Vagina (tissue), 2 donors: ENCODE data around the gene PTPN14. TPM values are rescaled to one million over a fixed set of nuclear protein-coding genes. Genes with fewer than 3 reads are reported as not detected.

Source experiments
- DNase-seq, 2 donors: peaks; one replicate each; pipeline ENCODE4 v3.0.0-alpha.2; 2017; ENCODE audit errors: extremely low spot score in 2 of 2
- H3K27ac ChIP-seq: fragments of 200-600 bp; sonication (generic); one replicate; pipeline ENCODE4 v1.5.1; 2019
- H3K27me3 ChIP-seq: fragments of 200-600 bp; sonication (generic); one replicate; pipeline ENCODE4 v1.5.1; 2019
- H3K36me3 ChIP-seq, 2 donors: fragments of 200-600 bp; sonication (generic); one replicate each; pipeline ENCODE4 v1.5.1; 2017 to 2019
- H3K4me1 ChIP-seq: fragments of 200-600 bp; sonication (generic); one replicate; pipeline ENCODE4 v1.5.1; 2019
- H3K4me3 ChIP-seq, 2 donors: fragments of 200-600 bp; sonication (generic); 1 replicate in 1 of 2; 2 replicates in 1 of 2; pipeline ENCODE4 v1.5.1; 2016 to 2019
- H3K9me3 ChIP-seq: fragments of 200-600 bp; sonication (generic); one replicate; pipeline ENCODE4 v1.5.1; 2019
- CTCF ChIP-seq, 3 experiments: fragments of 450-650 bp in 2 of 3; fragments of 200-600 bp in 1 of 3; sonication (generic) in 1 of 3; IDR thresholded peaks; one replicate each; pipeline ENCODE4 v1.5.1; 2017 to 2019; ENCODE audit warnings: antibody characterized with exemption in 3 of 3, mild to moderate bottlenecking in 2 of 3, moderate library complexity in 2 of 3
- POLR2A ChIP-seq, 2 donors: fragments of 450-650 bp; IDR thresholded peaks; one replicate each; pipeline ENCODE4 v1.6.1; 2017; ENCODE audit warnings: antibody characterized with exemption in 2 of 2, mild to moderate bottlenecking in 2 of 2, moderate library complexity in 2 of 2
- POLR2AphosphoS5 ChIP-seq, 2 donors: sonication (generic); formaldehyde crosslinking; IDR thresholded peaks; one replicate each; pipeline ENCODE4 v1.9.0; 2017; ENCODE audit warnings: antibody characterized with exemption in 2 of 2, mild to moderate bottlenecking in 2 of 2, low read depth in 1 of 2; ENCODE audit not compliant: insufficient read depth in 1 of 2
- intact Hi-C: fragments of 100-400 bp; cut with DNase I; formaldehyde crosslinking; loops from one replicate; pipeline ENCODE4 v1.15.1; 2023
- total RNA-seq: library from RNA; depleted of rRNA; stranded (reverse); fragments of >200 nt; gene quantifications from one replicate; pipeline ENCODE4 v1.2.3, GENCODE V29; 2016

Gene PTPN14
- total RNA-seq, 1 donor from 2014 or later: 24.3 TPM

- no peak for DNase-seq
- H3K27me3 ChIP-seq: no peaks in the 10 kb centered on the region
- no peak overlapping the region for H3K4me3 ChIP-seq
- no peaks in the 10 kb centered on the region for H3K36me3 ChIP-seq
- intact Hi-C loops: no loop called here
- TF ChIP-seq POLR2A (IDR thresholded peaks at IDR 0.05): no peak
- no peak for TF ChIP-seq POLR2AphosphoS5 (IDR thresholded peaks at IDR 0.05; ENCODE audit: insufficient read depth in 1 of 2, low read depth in 1 of 2)
- TF ChIP-seq CTCF (IDR thresholded peaks at IDR 0.05): no peak
- no peak overlapping the region for H3K27ac ChIP-seq
- H3K9me3 ChIP-seq: no peaks in the 10 kb centered on the region
- peaks cover 39% of the 10 kb centered on the region for H3K4me1 ChIP-seq
Observed at GRCh38 chr1:214542275-214543199, 8.9 kb downstream of the PTPN14 start.

- H3K27ac ChIP-seq: no peak overlapping the region
- no peaks in the 10 kb centered on the region for H3K36me3 ChIP-seq
- H3K4me1 ChIP-seq: peaks cover 38% of the 10 kb centered on the region
- H3K9me3 ChIP-seq: no peaks in the 10 kb centered on the region
- H3K4me3 ChIP-seq: no peak overlapping the region
- no peak for TF ChIP-seq POLR2A (IDR thresholded peaks at IDR 0.05)
- no peak for TF ChIP-seq CTCF (IDR thresholded peaks at IDR 0.05)
- TF ChIP-seq POLR2AphosphoS5 (IDR thresholded peaks at IDR 0.05; ENCODE audit: insufficient read depth in 1 of 2, low read depth in 1 of 2): no peak
- intact Hi-C loops: no loop called here
- no peaks in the 10 kb centered on the region for H3K27me3 ChIP-seq
- DNase-seq: no peak
Observed at GRCh38 chr1:214541693-214542092, 9.7 kb downstream of the PTPN14 start.

GRCh38 chr1:214541206-214541605, 10.2 kb downstream of the PTPN14 start:
- no peak for TF ChIP-seq POLR2A (IDR thresholded peaks at IDR 0.05)
- no peak for TF ChIP-seq POLR2AphosphoS5 (IDR thresholded peaks at IDR 0.05; ENCODE audit: insufficient read depth in 1 of 2, low read depth in 1 of 2)
- no peak for TF ChIP-seq CTCF (IDR thresholded peaks at IDR 0.05)
- H3K4me1 ChIP-seq: peaks cover 38% of the 10 kb centered on the region
- no peaks in the 10 kb centered on the region for H3K36me3 ChIP-seq
- H3K9me3 ChIP-seq: no peaks in the 10 kb centered on the region
- DNase-seq: no peak
- intact Hi-C loops: no loop called here
- H3K27me3 ChIP-seq: no peaks in the 10 kb centered on the region
- H3K27ac ChIP-seq: no peak overlapping the region
- no peak overlapping the region for H3K4me3 ChIP-seq

- Histone ChIP-seq H3K4me3 (no peak overlapping the region), H3K27me3 (no peaks in the 10 kb centered on the region), H3K4me1 (peaks cover 33% of the 10 kb centered on the region), H3K36me3 (no peaks in the 10 kb centered on the region), H3K9me3 (no peaks in the 10 kb centered on the region), H3K27ac (no peak overlapping the region)
- DNase-seq: no peak
- intact Hi-C loops: no loop called here
- no peak for TF ChIP-seq POLR2A (IDR thresholded peaks at IDR 0.05)
- TF ChIP-seq POLR2AphosphoS5 (IDR thresholded peaks at IDR 0.05; ENCODE audit: insufficient read depth in 1 of 2, low read depth in 1 of 2): no peak
- TF ChIP-seq CTCF (IDR thresholded peaks at IDR 0.05): no peak
Observed at GRCh38 chr1:214540324-214540723, 11.1 kb downstream of the PTPN14 start.

GRCh38 chr1:214538496-214538895, 12.9 kb downstream of the PTPN14 start:
- Histone ChIP-seq H3K27me3 (no peaks in the 10 kb centered on the region), H3K36me3 (no peaks in the 10 kb centered on the region), H3K9me3 (no peaks in the 10 kb centered on the region), H3K4me3 (no peak overlapping the region), H3K4me1 (peaks cover 27% of the 10 kb centered on the region), H3K27ac (no peak overlapping the region)
- no peak for DNase-seq
- TF ChIP-seq POLR2A (IDR thresholded peaks at IDR 0.05): no peak
- no peak for TF ChIP-seq CTCF (IDR thresholded peaks at IDR 0.05)
- no peak for TF ChIP-seq POLR2AphosphoS5 (IDR thresholded peaks at IDR 0.05; ENCODE audit: insufficient read depth in 1 of 2, low read depth in 1 of 2)
- intact Hi-C loops: no loop called here
